GM12801 (cell line): ENCODE data around the gene B4GALT4.

Source experiments
- TF ChIP-seq, protein P1 (sequence below): IDR thresholded peaks from one replicate; pipeline ENCODE4 v1.5.1; 2011; ENCODE audit warnings: control low read depth; ENCODE audit not compliant: insufficient read length; ENCODE audit errors: extremely low read depth

The B4GALT4 gene

DNA sequence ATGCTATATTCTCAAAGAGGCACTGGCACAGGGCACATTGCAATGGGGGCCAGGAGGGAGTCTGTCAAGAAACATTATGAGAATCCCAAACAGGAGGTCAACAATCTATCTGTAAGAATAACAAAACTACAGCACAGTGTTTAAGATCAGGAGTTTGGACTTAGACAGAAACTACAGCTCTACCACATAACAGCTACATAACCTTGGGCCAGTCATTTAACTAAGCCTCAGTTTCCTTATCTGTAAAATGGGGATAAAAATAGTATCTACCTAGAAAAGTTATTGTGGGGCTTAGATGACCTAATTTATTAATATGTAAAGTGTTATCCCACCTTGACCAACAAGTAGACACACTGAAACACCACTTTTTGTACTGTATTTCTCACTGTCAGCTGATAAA, 9.9 kb downstream of the B4GALT4 start:
- TF ChIP-seq, protein P1, sequence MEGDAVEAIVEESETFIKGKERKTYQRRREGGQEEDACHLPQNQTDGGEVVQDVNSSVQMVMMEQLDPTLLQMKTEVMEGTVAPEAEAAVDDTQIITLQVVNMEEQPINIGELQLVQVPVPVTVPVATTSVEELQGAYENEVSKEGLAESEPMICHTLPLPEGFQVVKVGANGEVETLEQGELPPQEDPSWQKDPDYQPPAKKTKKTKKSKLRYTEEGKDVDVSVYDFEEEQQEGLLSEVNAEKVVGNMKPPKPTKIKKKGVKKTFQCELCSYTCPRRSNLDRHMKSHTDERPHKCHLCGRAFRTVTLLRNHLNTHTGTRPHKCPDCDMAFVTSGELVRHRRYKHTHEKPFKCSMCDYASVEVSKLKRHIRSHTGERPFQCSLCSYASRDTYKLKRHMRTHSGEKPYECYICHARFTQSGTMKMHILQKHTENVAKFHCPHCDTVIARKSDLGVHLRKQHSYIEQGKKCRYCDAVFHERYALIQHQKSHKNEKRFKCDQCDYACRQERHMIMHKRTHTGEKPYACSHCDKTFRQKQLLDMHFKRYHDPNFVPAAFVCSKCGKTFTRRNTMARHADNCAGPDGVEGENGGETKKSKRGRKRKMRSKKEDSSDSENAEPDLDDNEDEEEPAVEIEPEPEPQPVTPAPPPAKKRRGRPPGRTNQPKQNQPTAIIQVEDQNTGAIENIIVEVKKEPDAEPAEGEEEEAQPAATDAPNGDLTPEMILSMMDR: no peak

DNA sequence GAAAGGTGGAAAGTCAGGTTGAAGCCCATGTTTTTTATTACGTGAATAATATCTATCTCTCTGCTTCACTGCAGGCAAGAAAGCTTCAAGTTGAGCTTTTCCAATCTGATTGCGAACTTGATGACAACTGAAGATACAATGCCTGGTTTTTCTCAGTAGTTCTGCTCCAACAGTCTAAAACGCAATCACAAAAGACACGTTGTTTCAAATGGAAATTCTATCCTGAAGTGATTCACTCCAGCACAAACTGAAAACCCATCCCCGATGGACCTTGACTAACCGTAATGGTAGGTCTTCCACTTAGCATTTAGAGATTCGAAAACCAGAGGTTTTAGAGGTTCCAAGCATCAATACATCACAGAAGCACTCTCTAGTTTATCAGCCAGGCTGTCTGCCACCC, 10.6 kb downstream of the B4GALT4 start:
- TF ChIP-seq, protein P1: no peak

DNA sequence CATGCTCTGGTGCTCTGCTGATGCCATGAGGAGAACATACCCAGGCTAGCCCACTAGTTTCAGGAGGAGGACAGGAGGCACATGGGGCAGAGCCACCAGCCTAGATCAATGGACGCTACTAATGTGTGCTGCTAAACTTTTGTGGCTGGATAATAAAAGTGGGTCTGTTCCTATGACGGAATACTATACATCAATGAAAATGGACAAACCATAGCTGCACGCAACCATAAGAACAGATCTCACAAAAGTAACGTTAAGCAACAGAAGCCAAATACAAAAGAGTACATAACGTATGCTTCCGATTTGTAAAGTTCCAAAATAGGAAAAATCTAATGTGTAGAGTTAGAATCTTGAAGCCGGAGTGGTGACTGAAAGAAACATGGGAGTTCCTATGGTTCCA, 11.5 kb downstream of the B4GALT4 start:
- TF ChIP-seq, protein P1: no peak

DNA sequence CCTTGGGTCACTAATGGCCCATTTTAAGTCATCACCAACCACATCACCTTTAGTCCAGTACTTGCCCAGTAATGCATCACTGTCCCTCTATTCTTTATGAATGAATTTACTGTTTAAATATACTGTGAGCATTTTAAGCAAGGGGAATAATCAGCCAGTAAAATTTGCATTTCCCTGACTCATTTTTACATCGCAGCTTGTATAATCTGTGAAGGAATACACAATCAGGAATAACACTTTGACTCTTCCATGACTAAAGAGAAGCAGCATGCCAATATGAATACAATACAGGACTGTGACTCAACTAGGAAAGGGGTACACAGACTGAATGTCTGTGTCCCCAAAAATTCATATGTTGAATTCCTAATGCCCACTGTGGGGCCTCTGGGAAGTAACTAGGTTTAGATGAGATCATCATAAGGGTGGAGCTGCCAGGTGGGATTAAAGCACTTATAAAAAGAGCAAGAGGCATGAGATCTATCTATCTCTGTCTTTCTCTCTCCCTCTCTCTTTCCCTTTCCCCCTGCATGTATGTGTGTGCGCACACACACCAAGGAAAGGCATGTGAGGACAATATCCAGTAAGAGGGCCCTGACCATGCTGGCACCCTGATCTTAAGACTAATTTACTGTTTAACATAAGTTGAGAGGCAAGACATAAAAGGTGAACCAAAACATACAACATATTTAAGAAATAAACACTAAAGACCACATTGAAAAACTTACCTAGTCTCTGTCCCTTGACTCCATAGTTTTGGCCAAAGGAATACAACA, 12.1 kb downstream of the B4GALT4 start:
- TF ChIP-seq, protein P1: no peak

DNA sequence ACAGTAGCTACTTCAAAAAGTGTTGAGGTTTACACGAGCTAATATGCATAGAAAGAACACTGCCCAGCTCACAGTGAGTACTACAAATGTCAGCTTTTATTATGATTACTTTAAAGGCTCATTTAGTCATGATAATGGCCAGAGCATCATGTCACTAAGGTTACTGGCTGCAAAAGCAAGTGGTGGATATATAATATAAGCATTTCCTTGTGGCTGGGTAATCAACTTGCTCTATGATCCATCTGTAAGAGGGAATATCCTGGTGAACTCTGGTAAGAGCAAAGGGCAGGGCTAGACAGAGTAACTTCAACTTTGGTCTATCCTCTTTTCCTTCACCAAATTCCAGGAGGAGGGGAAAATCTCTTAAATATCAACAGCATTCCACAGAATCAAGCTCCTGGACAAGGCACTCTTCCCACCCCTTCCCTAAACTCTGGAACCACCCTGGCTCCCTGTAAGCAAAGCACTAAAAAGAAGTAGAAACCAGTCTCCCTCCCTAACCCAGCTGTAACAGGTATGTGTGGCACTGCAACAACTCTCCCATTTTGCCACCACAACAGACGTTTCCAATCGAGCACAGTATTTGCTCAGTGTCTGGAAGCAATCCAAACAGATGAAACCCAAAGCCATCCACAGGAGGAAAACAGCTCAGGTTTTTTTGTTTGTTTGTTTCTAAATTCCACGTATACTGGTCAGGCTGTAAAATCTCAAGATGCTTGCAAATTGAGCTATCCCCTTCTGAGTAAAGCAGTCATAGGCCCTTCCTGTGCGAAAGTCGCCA, 13.4 kb downstream of the B4GALT4 start:
- TF ChIP-seq, protein P1: no peak

DNA sequence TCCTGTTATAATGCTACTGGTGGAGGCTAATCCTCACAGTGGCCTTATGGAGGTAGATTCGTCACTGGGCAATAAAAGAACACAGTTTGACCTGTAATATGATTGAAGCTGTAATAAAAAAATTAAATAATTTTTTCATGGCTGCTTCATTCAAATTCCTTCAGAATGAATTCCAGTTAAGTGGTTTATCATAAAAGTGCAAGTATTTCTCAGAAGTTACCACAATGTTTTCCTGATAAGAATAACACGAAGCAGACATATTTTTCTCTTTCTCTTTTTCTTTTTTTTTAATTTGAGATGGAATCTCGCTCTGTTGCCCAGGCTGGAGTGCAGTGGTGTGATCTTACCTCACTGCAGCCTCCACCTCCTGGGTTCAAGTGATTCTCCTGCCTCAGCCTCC, 15.6 kb downstream of the B4GALT4 start:
- TF ChIP-seq, protein P1: no peak

DNA sequence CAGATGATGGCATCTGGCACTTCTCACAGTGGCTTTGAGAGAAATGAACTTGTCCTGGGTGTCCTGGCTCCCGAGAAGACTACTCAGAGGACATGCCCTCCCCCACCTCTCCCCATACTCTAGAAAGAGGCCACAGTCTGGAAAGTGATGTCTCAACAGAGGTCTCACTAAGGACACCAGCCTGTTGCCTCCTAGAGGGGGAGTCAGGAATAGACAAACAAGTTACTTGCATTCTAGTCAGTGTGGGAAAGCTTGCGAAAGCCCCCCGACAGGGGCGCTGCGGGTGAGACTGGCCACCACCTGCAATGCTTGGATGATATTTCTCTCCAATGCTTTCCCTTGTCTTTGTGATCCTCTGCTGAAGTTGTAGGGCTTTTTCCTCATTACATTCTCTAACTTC, 17.2 kb downstream of the B4GALT4 start:
- TF ChIP-seq, protein P1: no peak
